Chondrocyte (in vitro differentiated cells): ENCODE data around the gene P2RX1. TPM values are rescaled to one million over a fixed set of nuclear protein-coding genes. Genes with fewer than 3 reads are reported as not detected.

Experiments used
- DNase-seq: peaks from one replicate; pipeline ENCODE4 v3.0.0; 2021; ENCODE audit warnings: mixed read lengths, low spot score
- H3K27ac Mint-ChIP-seq: one replicate; pipeline ENCODE4 v1.8.0; 2021; ENCODE audit warnings: mild to moderate bottlenecking, moderate library complexity, mixed read lengths; ENCODE audit not compliant: unreplicated experiment
- H3K27me3 Mint-ChIP-seq: 2 replicates; pipeline ENCODE4 v1.8.0; 2021; ENCODE audit warnings: low read depth, mixed read lengths
- H3K36me3 Mint-ChIP-seq: 2 replicates; pipeline ENCODE4 v1.8.0; 2021; ENCODE audit warnings: low read depth, mixed read lengths
- H3K4me1 Mint-ChIP-seq: 2 replicates; pipeline ENCODE4 v1.8.0; 2021; ENCODE audit warnings: low read depth, mild to moderate bottlenecking, mixed read lengths
- H3K4me3 Mint-ChIP-seq: one replicate; pipeline ENCODE4 v1.8.0; 2021; ENCODE audit warnings: mild to moderate bottlenecking, moderate library complexity, mixed read lengths; ENCODE audit not compliant: unreplicated experiment
- H3K9me3 Mint-ChIP-seq: 2 replicates; pipeline ENCODE4 v1.8.0; 2021; ENCODE audit warnings: low read depth, mixed read lengths
- CTCF ChIP-seq: fragments of 200-600 bp; sonication (generic); IDR thresholded peaks from 2 replicates; pipeline ENCODE4 v1.5.0; 2021; ENCODE audit warnings: antibody characterized with exemption, mild to moderate bottlenecking, moderate library complexity
- total RNA-seq: library from RNA; stranded (reverse); gene quantifications from 3 replicates; pipeline ENCODE4 v1.2.1, GENCODE V29; 2021

Gene P2RX1
- total RNA-seq, 1 donor from 2014 or later: not detected

GRCh38 chr17:3867606-3868005 lies 48.7 kb downstream of the P2RX1 start:
- no peak for DNase-seq
- no peaks in the 10 kb centered on the region for H3K27me3 Mint-ChIP-seq
- no peak overlapping the region for H3K27ac Mint-ChIP-seq
- no peaks in the 10 kb centered on the region for H3K9me3 Mint-ChIP-seq
- no peak for TF ChIP-seq CTCF
- H3K4me1 Mint-ChIP-seq: peaks cover 18% of the 10 kb centered on the region
- peaks cover 2% of the 10 kb centered on the region for H3K36me3 Mint-ChIP-seq
- H3K4me3 Mint-ChIP-seq: no peak overlapping the region

GRCh38 chr17:3867106-3867505 lies 49.2 kb downstream of the P2RX1 start:
- H3K4me1 Mint-ChIP-seq: peaks cover 18% of the 10 kb centered on the region
- H3K9me3 Mint-ChIP-seq: no peaks in the 10 kb centered on the region
- no peak for TF ChIP-seq CTCF
- peaks cover 2% of the 10 kb centered on the region for H3K36me3 Mint-ChIP-seq
- H3K4me3 Mint-ChIP-seq: no peak overlapping the region
- H3K27ac Mint-ChIP-seq: no peak overlapping the region
- no peak for DNase-seq
- no peaks in the 10 kb centered on the region for H3K27me3 Mint-ChIP-seq

GRCh38 chr17:3866276-3866675 lies 50.0 kb downstream of the P2RX1 start:
- H3K27ac Mint-ChIP-seq: no peak overlapping the region
- peaks cover 2% of the 10 kb centered on the region for H3K36me3 Mint-ChIP-seq
- H3K9me3 Mint-ChIP-seq: no peaks in the 10 kb centered on the region
- H3K4me3 Mint-ChIP-seq: no peak overlapping the region
- no peak for DNase-seq
- H3K4me1 Mint-ChIP-seq: peaks cover 18% of the 10 kb centered on the region
- no peaks in the 10 kb centered on the region for H3K27me3 Mint-ChIP-seq
- TF ChIP-seq CTCF: no peak

- Mint-ChIP-seq H3K27ac (peak overlapping the region; percentile 49), H3K27me3 (no peaks in the 10 kb centered on the region), H3K36me3 (no peaks in the 10 kb centered on the region), H3K4me1 (peaks cover 11% of the 10 kb centered on the region), H3K4me3 (no peak overlapping the region), H3K9me3 (no peaks in the 10 kb centered on the region)
- no peak for DNase-seq
- no peak for TF ChIP-seq CTCF
Observed at GRCh38 chr17:3865176-3865575, 51.1 kb downstream of the P2RX1 start.

- no peaks in the 10 kb centered on the region for H3K36me3 Mint-ChIP-seq
- no peak for TF ChIP-seq CTCF
- no peaks in the 10 kb centered on the region for H3K27me3 Mint-ChIP-seq
Observed at GRCh38 chr17:3864534-3864933, 51.7 kb downstream of the P2RX1 start.

More at GRCh38 chr17:3864534-3864933, 51.7 kb downstream of the P2RX1 start:
- Mint-ChIP-seq H3K9me3 (no peaks in the 10 kb centered on the region), H3K4me1 (peaks cover 11% of the 10 kb centered on the region), H3K4me3 (no peak overlapping the region), H3K27ac (no peak overlapping the region)
- no peak for DNase-seq
